HepG2 (cell line): Measurements from ENCODE around the gene BCAS3. TPM values are rescaled to one million over a fixed set of nuclear protein-coding genes. Genes with fewer than 3 reads are reported as not detected.

ENCODE experiments used
- BORCS8-MEF2B ChIP-seq: sonication (generic); formaldehyde crosslinking; IDR thresholded peaks from 2 replicates; pipeline ENCODE4 v1.8.0; 2022; ENCODE audit warnings: mild to moderate bottlenecking, missing genetic modification reagents
- BRD4 ChIP-seq: sonication (generic); formaldehyde crosslinking; IDR thresholded peaks from 2 replicates; pipeline ENCODE4 v1.4.0; 2020; ENCODE audit warnings: missing genetic modification reagents
- CHD4 ChIP-seq: fragments of 200-600 bp; sonication (generic); IDR thresholded peaks from 2 replicates; pipeline ENCODE4 v1.7.0; 2017; ENCODE audit warnings: mild to moderate bottlenecking, low read length, borderline replicate concordance
- PPARG ChIP-seq: conservative IDR thresholded peaks from 2 replicates; pipeline ENCODE4 v1.6.1; 2016; ENCODE audit warnings: missing biosample characterization, missing genetic modification reagents
- ZFP90 ChIP-seq: sonication (generic); formaldehyde crosslinking; IDR thresholded peaks from 2 replicates; pipeline ENCODE4 v1.8.0; 2022; ENCODE audit warnings: missing genetic modification reagents, mild to moderate bottlenecking, inconsistent platforms, borderline replicate concordance
- ZNF121 ChIP-seq: sonication (generic); formaldehyde crosslinking; IDR thresholded peaks from 2 replicates; pipeline ENCODE4 v1.5.0; 2020; ENCODE audit warnings: mild to moderate bottlenecking, missing genetic modification reagents
- ZNF558 ChIP-seq: sonication (generic); formaldehyde crosslinking; IDR thresholded peaks from 2 replicates; pipeline ENCODE4 v1.9.0; 2022; ENCODE audit warnings: mild to moderate bottlenecking, missing genetic modification reagents, borderline replicate concordance
- polyA plus RNA-seq, 8 experiments: library from polyadenylated mRNA; depleted of rRNA in 3 of 8; stranded (reverse) in 7 of 8; unstranded in 1 of 8; fragments of >200 nt; fragmentation: Illumina TruSeq in 4 of 8; extraction: Trizol in 4 of 8; gene quantifications; 2 replicates each; pipeline versions ENCODE4 v1.2.1 to v1.2.3, GENCODE V29; 2011 to 2016; ENCODE audit warnings: low read depth in 4 of 8, missing spikeins in 1 of 8, mixed read lengths in 1 of 8; ENCODE audit not compliant: insufficient read depth in 1 of 8
- total RNA-seq, 5 experiments: library from RNA; depleted of rRNA; stranded (reverse); fragments of >200 nt; fragmentation: Illumina TruSeq; extraction: Trizol; gene quantifications; 2 replicates each; pipeline ENCODE4 v1.2.3, GENCODE V29; 2016; ENCODE audit warnings: low read depth in 1 of 5
- TF ChIP-seq, protein P1 (sequence below): sonication (generic); formaldehyde crosslinking; IDR thresholded peaks from 2 replicates; pipeline ENCODE4 v1.4.0; 2020; ENCODE audit warnings: mild to moderate bottlenecking, missing genetic modification reagents
- TF ChIP-seq, protein P2 (sequence below): sonication (generic); formaldehyde crosslinking; IDR thresholded peaks from 2 replicates; pipeline ENCODE4 v1.5.0; 2020; ENCODE audit warnings: mild to moderate bottlenecking, missing genetic modification reagents, moderate library complexity
- TF ChIP-seq, protein P3 (sequence below): sonication (generic); formaldehyde crosslinking; IDR thresholded peaks from 2 replicates; pipeline ENCODE4 v1.4.0; 2020; ENCODE audit warnings: mild to moderate bottlenecking, low read depth, missing genetic modification reagents
- TF ChIP-seq, protein P4 (sequence below), 2 experiments: sonication (generic) in 1 of 2; formaldehyde crosslinking in 1 of 2; IDR thresholded peaks; 2 replicates each; pipeline versions ENCODE4 v1.4.0 to v1.6.1; 2018 to 2020; ENCODE audit warnings: missing genetic modification reagents in 2 of 2, borderline replicate concordance in 1 of 2, low read depth in 1 of 2, mild to moderate bottlenecking in 1 of 2, missing biosample characterization in 1 of 2

BCAS3 gene
- total and polyA plus RNA-seq, 2 of the 13 experiments (the other 11 are each of a cell fraction or from before 2014, with no cell fraction given): 10.7 to 11.2 TPM

DNA sequence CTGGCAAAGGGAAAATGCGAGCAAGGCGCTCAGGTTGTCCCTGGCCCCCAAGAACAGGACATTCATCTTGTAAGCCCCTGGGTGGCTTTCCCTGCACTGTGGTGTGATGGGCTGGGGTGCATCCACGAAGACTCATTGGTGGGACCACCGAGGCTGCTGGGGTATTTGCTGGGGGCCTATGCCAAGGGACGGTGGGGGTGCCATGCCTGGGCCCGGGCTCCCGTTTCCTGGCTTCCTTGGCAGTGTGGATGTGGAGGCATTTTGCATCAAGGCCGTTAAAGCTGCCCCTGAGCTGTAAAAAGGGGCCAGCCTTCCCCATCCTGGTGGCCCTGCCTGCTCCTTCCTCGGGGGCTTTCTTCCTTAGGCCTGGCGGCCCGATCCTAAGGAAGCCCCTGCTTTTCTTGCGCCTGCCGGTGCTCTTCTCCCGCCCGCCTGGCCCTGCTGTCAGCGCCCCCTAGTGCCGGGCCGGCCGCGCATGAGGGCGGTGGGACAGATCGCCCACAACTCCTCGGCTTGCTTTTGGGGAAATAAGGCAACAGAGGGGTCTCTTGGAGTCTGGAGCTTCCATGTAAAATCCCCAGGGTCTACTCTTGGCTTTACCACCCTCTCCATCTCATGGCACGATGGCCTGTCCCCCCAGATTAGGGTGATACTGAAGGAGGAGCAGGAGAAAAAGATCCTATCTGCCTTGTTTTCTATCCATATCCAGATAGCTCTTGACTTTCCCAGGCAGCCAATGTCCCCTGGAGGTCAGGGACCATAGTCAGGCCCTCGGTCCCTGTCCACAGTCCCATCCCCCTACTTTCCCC is 712.2 kb downstream of the BCAS3 start (continued):
- TF ChIP-seq, protein P1, sequence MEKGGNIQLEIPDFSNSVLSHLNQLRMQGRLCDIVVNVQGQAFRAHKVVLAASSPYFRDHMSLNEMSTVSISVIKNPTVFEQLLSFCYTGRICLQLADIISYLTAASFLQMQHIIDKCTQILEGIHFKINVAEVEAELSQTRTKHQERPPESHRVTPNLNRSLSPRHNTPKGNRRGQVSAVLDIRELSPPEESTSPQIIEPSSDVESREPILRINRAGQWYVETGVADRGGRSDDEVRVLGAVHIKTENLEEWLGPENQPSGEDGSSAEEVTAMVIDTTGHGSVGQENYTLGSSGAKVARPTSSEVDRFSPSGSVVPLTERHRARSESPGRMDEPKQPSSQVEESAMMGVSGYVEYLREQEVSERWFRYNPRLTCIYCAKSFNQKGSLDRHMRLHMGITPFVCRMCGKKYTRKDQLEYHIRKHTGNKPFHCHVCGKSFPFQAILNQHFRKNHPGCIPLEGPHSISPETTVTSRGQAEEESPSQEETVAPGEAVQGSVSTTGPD (CRISPR knock-in tag): no peak
- TF ChIP-seq BORCS8-MEF2B (CRISPR knock-in tag): no peak; the same call in 1 of the 2 replicates
- no peak for TF ChIP-seq ZFP90 (CRISPR knock-in tag)
- TF ChIP-seq PPARG (CRISPR knock-in tag): peak; percentile 65; the same call in 1 of the 2 replicates
- TF ChIP-seq, protein P2, sequence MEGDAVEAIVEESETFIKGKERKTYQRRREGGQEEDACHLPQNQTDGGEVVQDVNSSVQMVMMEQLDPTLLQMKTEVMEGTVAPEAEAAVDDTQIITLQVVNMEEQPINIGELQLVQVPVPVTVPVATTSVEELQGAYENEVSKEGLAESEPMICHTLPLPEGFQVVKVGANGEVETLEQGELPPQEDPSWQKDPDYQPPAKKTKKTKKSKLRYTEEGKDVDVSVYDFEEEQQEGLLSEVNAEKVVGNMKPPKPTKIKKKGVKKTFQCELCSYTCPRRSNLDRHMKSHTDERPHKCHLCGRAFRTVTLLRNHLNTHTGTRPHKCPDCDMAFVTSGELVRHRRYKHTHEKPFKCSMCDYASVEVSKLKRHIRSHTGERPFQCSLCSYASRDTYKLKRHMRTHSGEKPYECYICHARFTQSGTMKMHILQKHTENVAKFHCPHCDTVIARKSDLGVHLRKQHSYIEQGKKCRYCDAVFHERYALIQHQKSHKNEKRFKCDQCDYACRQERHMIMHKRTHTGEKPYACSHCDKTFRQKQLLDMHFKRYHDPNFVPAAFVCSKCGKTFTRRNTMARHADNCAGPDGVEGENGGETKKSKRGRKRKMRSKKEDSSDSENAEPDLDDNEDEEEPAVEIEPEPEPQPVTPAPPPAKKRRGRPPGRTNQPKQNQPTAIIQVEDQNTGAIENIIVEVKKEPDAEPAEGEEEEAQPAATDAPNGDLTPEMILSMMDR (CRISPR knock-in tag): peak; percentile 99
- TF ChIP-seq CHD4: no peak
- TF ChIP-seq ZNF558 (CRISPR knock-in tag): no peak
- TF ChIP-seq, protein P3, sequence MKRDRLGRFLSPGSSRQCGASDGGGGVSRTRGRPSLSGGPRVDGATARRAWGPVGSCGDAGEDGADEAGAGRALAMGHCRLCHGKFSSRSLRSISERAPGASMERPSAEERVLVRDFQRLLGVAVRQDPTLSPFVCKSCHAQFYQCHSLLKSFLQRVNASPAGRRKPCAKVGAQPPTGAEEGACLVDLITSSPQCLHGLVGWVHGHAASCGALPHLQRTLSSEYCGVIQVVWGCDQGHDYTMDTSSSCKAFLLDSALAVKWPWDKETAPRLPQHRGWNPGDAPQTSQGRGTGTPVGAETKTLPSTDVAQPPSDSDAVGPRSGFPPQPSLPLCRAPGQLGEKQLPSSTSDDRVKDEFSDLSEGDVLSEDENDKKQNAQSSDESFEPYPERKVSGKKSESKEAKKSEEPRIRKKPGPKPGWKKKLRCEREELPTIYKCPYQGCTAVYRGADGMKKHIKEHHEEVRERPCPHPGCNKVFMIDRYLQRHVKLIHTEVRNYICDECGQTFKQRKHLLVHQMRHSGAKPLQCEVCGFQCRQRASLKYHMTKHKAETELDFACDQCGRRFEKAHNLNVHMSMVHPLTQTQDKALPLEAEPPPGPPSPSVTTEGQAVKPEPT (CRISPR knock-in tag): no peak
- TF ChIP-seq ZNF121 (CRISPR knock-in tag): no peak; the same call in 1 of the 2 replicates
- TF ChIP-seq, protein P4, sequence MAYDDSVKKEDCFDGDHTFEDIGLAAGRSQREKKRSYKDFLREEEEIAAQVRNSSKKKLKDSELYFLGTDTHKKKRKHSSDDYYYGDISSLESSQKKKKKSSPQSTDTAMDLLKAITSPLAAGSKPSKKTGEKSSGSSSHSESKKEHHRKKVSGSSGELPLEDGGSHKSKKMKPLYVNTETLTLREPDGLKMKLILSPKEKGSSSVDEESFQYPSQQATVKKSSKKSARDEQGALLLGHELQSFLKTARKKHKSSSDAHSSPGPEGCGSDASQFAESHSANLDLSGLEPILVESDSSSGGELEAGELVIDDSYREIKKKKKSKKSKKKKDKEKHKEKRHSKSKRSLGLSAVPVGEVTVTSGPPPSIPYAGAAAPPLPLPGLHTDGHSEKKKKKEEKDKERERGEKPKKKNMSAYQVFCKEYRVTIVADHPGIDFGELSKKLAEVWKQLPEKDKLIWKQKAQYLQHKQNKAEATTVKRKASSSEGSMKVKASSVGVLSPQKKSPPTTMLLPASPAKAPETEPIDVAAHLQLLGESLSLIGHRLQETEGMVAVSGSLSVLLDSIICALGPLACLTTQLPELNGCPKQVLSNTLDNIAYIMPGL (CRISPR knock-in tag; IDR thresholded peaks at IDR 0.05; ENCODE audit: borderline replicate concordance in 1 of 2, low read depth in 1 of 2): peak; percentile 75 to 87
- 0 out of 2 replicates have a peak, but pooled peaks have one; percentile 43 for TF ChIP-seq BRD4 (CRISPR knock-in tag)
